ENCODE results near the gene XDH. TPM values are rescaled to one million over a fixed set of nuclear protein-coding genes. Genes with fewer than 3 reads are reported as not detected.

XDH gene
- total and polyA plus RNA-seq, 8 donors: 0.05 to 2.1 (median 0.25) TPM

- H3K36me3 ChIP-seq: no peaks in the 10 kb centered on the region
- no peaks in the 10 kb centered on the region for H3K4me1 ChIP-seq
- ATAC-seq (no peak), DNase-seq (no peak)
- H3K9me3 ChIP-seq: no peaks in the 10 kb centered on the region
- intact Hi-C loops (cut with DNase I): no loop called here
- H3K4me3 ChIP-seq: no peak overlapping the region
- no peak overlapping the region for H3K27ac ChIP-seq
- H3K27me3 ChIP-seq: no peaks in the 10 kb centered on the region
- no peak for TF ChIP-seq CTCF (IDR thresholded peaks at IDR 0.05)
Measured at GRCh38 chr2:31434911-31435310, 20.4 kb upstream of the XDH start.

DNA sequence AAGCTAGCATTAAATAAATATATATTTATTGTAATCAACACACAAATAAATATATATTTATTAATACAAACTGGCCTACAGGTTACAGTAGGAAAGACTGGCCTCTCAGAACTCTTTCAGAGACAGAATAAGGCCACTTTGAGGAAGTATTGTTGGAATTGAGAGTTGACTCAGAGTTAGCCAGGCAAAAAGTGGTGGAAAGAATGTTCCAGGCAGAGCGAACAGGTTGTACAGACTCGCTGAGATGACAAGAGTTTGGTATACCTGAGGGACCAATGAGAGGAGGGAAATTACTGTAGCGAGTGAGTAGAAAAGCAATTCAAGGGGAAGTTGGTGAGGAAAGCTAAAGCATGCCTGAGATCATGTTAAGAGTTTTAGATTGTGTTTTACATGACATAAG lies 19.0 kb upstream of the XDH start:
- ATAC-seq (no peak), DNase-seq (no peak)
- no peak for TF ChIP-seq CTCF (IDR thresholded peaks at IDR 0.05)
- Histone ChIP-seq H3K9me3 (no peaks in the 10 kb centered on the region), H3K4me1 (no peaks in the 10 kb centered on the region), H3K36me3 (no peaks in the 10 kb centered on the region), H3K4me3 (no peak overlapping the region), H3K27me3 (no peaks in the 10 kb centered on the region), H3K27ac (no peak overlapping the region)
- intact Hi-C loops (cut with DNase I): no loop called here

GRCh38 chr2:31430439-31431165 lies 16.1 kb upstream of the XDH start:
- no peak for TF ChIP-seq CTCF (IDR thresholded peaks at IDR 0.05)
- intact Hi-C loops (cut with DNase I): no loop called here
- Histone ChIP-seq H3K36me3 (no peaks in the 10 kb centered on the region), H3K4me3 (no peak overlapping the region), H3K27ac (no peak overlapping the region), H3K9me3 (no peaks in the 10 kb centered on the region), H3K27me3 (no peaks in the 10 kb centered on the region), H3K4me1 (no peaks in the 10 kb centered on the region)
- ATAC-seq (no peak), DNase-seq (no peak)

DNA sequence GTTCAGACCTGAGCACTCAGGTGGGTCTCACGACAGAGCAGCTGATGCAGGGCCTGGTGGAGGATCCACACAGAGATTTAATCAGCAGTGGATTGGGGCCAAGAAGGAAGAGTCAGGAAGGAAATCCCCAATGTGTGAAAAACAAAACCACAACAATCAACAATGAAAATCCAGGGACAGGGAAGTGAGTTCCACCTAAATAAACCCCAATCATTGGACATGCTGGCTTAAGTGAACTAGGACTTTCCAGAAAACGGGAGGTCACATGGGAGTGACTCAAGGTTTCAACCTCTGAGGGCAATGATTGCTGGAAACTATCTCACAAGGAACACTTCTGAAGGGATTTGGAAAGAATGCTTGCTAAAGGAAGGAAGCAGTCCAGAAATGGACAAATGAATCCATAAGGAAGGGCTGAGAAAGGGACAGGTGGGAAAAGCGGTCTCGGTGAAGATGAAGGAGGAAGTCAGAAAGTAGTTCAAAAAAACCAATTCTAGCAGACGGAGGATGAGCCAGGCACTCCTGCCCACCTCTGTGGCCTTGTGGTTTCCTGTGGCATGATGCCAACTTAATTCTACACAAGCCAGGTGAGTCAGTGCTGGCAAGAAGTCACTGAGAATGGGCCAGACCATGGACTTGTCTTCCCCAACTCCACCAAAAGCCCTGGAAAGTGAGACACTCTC lies 15.4 kb upstream of the XDH start:
- Histone ChIP-seq H3K4me3 (no peak overlapping the region), H3K27ac (no peak overlapping the region), H3K4me1 (no peaks in the 10 kb centered on the region), H3K9me3 (no peaks in the 10 kb centered on the region), H3K36me3 (no peaks in the 10 kb centered on the region), H3K27me3 (no peaks in the 10 kb centered on the region)
- no peak for DNase-seq
- intact Hi-C loops (cut with DNase I): no loop called here
- ATAC-seq: no peak
- no peak for TF ChIP-seq CTCF (IDR thresholded peaks at IDR 0.05)

DNA sequence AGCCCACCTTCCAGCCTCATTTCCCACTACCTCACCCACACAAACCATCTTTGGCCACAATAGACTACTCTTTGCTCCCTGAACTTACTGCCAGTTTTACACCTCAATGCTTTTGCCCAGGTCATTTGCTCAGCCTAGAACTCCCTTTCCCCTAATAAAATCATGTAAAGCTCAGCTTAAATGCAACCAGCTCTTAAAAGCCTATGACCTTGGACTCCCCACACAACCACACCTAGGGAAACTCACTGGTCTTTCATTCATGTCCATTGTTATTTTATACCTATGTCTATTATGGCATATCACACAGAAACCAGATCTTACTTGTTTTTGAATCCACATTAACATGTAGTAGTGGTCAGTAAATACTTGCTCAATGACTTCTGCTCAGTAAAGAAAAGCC lies 14.5 kb upstream of the XDH start:
- TF ChIP-seq CTCF (IDR thresholded peaks at IDR 0.05): no peak
- intact Hi-C loops (cut with DNase I): no loop called here
- no peak for ATAC-seq
- Histone ChIP-seq H3K36me3 (no peaks in the 10 kb centered on the region), H3K27me3 (no peaks in the 10 kb centered on the region), H3K4me3 (no peak overlapping the region), H3K9me3 (no peaks in the 10 kb centered on the region), H3K27ac (no peak overlapping the region), H3K4me1 (no peaks in the 10 kb centered on the region)
- DNase-seq: no peak

Data from left lung (tissue), 10 donors.